A673 (cell line): ENCODE measurements around the gene KLHDC8B. TPM values are rescaled to one million over a fixed set of nuclear protein-coding genes. Genes with fewer than 3 reads are reported as not detected.

ENCODE experiments used
- BruUV-seq: library from RNA; stranded (reverse); fragments of 400-500 nt; replicated peaks from 2 replicates; lab custom pipeline; 2021; lab: Mats Ljungman, UMichigan
- CTCF ChIA-PET: fragments of 300-600 bp; sonication (Branson Sonifier 250); formaldehyde crosslinking; loops from one replicate; lab custom pipeline; 2022; ENCODE audit warnings: antibody characterized with exemption; lab: Charles Lee
- POLR2A ChIA-PET: fragments of 300-600 bp; sonication (Branson Sonifier 250); formaldehyde crosslinking; loops from one replicate; lab custom pipeline; 2022; ENCODE audit warnings: antibody characterized with exemption; ENCODE audit not compliant: low non-redundant PET; lab: Charles Lee
- DNase-seq: peaks from one replicate; pipeline ENCODE4 v3.0.0-alpha.2; 2015; ENCODE audit warnings: low spot score
- H3K27ac ChIP-seq: fragments of 200-600 bp; sonication (generic); 2 replicates; pipeline ENCODE4 v1.5.1; 2016; ENCODE audit warnings: mixed run types, low read depth, mild to moderate bottlenecking, mixed read lengths, antibody characterized with exemption, low read length; ENCODE audit not compliant: poor library complexity, severe bottlenecking
- H3K27me3 ChIP-seq: fragments of 200-600 bp; sonication (generic); replicated peaks from 2 replicates; pipeline ENCODE4 v1.6.1; 2017; ENCODE audit warnings: mixed run types, low read depth, mild to moderate bottlenecking, mixed read lengths, antibody characterized with exemption, low read length; ENCODE audit not compliant: insufficient read depth, poor library complexity
- H3K36me3 ChIP-seq: fragments of 200-600 bp; sonication (generic); 2 replicates; pipeline ENCODE4 v1.6.1; 2016; ENCODE audit warnings: mixed run types, mild to moderate bottlenecking, mixed read lengths, antibody characterized with exemption, low read length; ENCODE audit not compliant: insufficient read depth, poor library complexity, severe bottlenecking
- H3K4me1 ChIP-seq: fragments of 200-600 bp; sonication (generic); 2 replicates; pipeline ENCODE4 v1.6.1; 2017; ENCODE audit warnings: mixed run types, mild to moderate bottlenecking, mixed read lengths, antibody characterized with exemption, low read length; ENCODE audit not compliant: insufficient read depth, poor library complexity, severe bottlenecking
- H3K4me3 ChIP-seq: fragments of 200-600 bp; sonication (generic); 2 replicates; pipeline ENCODE4 v1.5.1; 2016; ENCODE audit warnings: low read depth, mixed run types, mild to moderate bottlenecking, mixed read lengths, low read length; ENCODE audit not compliant: poor library complexity, severe bottlenecking
- H3K9me3 ChIP-seq: fragments of 200-600 bp; sonication (generic); 2 replicates; pipeline ENCODE4 v1.6.1; 2016; ENCODE audit warnings: mixed run types, low read depth, mild to moderate bottlenecking, mixed read lengths, antibody characterized with exemption, low read length; ENCODE audit not compliant: poor library complexity, severe bottlenecking
- EZH2 ChIP-seq: fragments of 200-600 bp; sonication (generic); IDR thresholded peaks from 2 replicates; pipeline ENCODE4 v1.6.1; 2017; ENCODE audit warnings: borderline replicate concordance, low read depth, mild to moderate bottlenecking, mixed read lengths, antibody characterized with exemption, low read length; ENCODE audit not compliant: poor library complexity, severe bottlenecking
- intact Hi-C: fragments of 100-400 bp; cut with micrococcal nuclease; formaldehyde crosslinking; loops from one replicate; pipeline ENCODE4 v1.10.0; 2022; ENCODE audit not compliant: unreplicated experiment
- total RNA-seq: library from RNA; stranded (reverse); gene quantifications from 2 replicates; pipeline ENCODE4 v1.2.3, GENCODE V29; 2021
- TF ChIP-seq, protein P1 (sequence below): fragments of 300-800, 200-600 bp; sonication (generic); conservative IDR thresholded peaks from 2 replicates; pipeline ENCODE4 v1.5.1; 2017; ENCODE audit warnings: low read depth, mild to moderate bottlenecking, antibody characterized with exemption, low read length, moderate library complexity, mixed read lengths

The KLHDC8B gene
- total RNA-seq, 1 experiment from 2014 or later: 5.1 TPM

DNA sequence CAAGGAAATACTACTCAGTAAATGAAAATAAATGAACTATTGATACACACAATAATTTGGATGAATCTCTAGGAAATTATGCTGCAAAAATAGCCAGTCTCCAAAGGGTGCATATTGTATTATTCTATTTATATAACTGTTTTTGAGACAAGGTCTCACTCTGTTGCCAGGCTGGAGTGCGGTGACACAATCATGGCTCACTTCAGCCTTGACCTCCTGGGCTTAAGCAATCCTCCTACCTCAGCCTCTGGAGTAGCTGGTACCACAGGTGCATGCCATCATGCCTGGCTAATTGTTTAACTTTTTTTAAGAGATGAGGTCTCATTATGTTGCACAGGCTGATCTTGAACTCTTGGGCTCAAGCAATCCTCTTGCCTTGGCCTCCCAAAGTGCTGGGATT, 12.5 kb downstream of the KLHDC8B start:
- H3K4me3 ChIP-seq: no peak overlapping the region
- BruUV-seq: no TSS peak
- no peak for DNase-seq
- intact Hi-C loops: no loop called here
- no peaks in the 10 kb centered on the region for H3K27me3 ChIP-seq
- no peaks in the 10 kb centered on the region for H3K36me3 ChIP-seq
- ChIA-PET CTCF (no interaction called here), POLR2A (no interaction called here)
- H3K4me1 ChIP-seq: no peaks in the 10 kb centered on the region
- H3K9me3 ChIP-seq: no peaks in the 10 kb centered on the region
- no peak overlapping the region for H3K27ac ChIP-seq
- TF ChIP-seq, protein P1, sequence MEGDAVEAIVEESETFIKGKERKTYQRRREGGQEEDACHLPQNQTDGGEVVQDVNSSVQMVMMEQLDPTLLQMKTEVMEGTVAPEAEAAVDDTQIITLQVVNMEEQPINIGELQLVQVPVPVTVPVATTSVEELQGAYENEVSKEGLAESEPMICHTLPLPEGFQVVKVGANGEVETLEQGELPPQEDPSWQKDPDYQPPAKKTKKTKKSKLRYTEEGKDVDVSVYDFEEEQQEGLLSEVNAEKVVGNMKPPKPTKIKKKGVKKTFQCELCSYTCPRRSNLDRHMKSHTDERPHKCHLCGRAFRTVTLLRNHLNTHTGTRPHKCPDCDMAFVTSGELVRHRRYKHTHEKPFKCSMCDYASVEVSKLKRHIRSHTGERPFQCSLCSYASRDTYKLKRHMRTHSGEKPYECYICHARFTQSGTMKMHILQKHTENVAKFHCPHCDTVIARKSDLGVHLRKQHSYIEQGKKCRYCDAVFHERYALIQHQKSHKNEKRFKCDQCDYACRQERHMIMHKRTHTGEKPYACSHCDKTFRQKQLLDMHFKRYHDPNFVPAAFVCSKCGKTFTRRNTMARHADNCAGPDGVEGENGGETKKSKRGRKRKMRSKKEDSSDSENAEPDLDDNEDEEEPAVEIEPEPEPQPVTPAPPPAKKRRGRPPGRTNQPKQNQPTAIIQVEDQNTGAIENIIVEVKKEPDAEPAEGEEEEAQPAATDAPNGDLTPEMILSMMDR: no peak
- TF ChIP-seq EZH2: no peak

GRCh38 chr3:49191741-49192140, 20.3 kb downstream of the KLHDC8B start:
- Histone ChIP-seq H3K4me3 (no peak overlapping the region), H3K27ac (no peak overlapping the region), H3K36me3 (no peaks in the 10 kb centered on the region), H3K4me1 (no peaks in the 10 kb centered on the region), H3K9me3 (no peaks in the 10 kb centered on the region), H3K27me3 (no peaks in the 10 kb centered on the region)
- TF ChIP-seq EZH2: no peak
- TF ChIP-seq, protein P1: no peak
- no TSS peak for BruUV-seq
- ChIA-PET POLR2A (no interaction called here), CTCF (no interaction called here)
- DNase-seq: no peak
- intact Hi-C loops: no loop called here

DNA sequence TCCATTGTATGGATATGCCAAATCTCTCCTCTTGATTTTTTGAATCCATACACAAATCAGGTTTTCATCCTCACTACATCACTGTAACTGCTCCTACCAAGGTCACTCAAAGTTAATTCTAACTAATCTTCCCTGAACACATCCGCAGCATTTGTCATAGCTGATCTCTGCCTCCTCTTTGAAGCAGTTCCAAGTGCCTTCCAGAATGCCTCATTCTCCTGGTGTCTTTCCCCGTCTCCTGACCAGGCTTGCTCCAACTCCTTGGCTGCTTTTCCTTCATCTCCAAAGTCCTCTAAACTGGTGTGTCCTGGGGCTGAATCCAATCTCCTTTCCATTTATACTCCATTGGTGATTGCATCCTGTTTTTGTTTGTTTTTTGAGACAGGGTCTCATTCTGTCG, 26.8 kb downstream of the KLHDC8B start:
- intact Hi-C loops: no loop called here
- CTCF ChIA-PET: interaction anchor here (0.6 kb wide), 1 partner anchor 415 kb away, joined by 3 read pairs; no protein-coding TSS in a partner anchor
- no TSS peak for BruUV-seq
- Histone ChIP-seq H3K4me1 (no peaks in the 10 kb centered on the region), H3K9me3 (no peaks in the 10 kb centered on the region), H3K4me3 (no peak overlapping the region), H3K36me3 (no peaks in the 10 kb centered on the region), H3K27ac (no peak overlapping the region), H3K27me3 (no peaks in the 10 kb centered on the region)
- no peak for TF ChIP-seq EZH2
- TF ChIP-seq, protein P1: no peak
- DNase-seq: no peak
- POLR2A ChIA-PET: no interaction called here
